GM18520 (cell line): ENCODE measurements around the gene VPS29.

Experiments
- ATAC-seq: cut with Tn5 transposase; IDR thresholded peaks from one replicate; pipeline ENCODE4 v1.9.1; 2021; ENCODE audit not compliant: unreplicated experiment

Gene VPS29

GRCh38 chr12:110451263-110451662 is 50.6 kb downstream of the VPS29 start:
- no peak for ATAC-seq

DNA sequence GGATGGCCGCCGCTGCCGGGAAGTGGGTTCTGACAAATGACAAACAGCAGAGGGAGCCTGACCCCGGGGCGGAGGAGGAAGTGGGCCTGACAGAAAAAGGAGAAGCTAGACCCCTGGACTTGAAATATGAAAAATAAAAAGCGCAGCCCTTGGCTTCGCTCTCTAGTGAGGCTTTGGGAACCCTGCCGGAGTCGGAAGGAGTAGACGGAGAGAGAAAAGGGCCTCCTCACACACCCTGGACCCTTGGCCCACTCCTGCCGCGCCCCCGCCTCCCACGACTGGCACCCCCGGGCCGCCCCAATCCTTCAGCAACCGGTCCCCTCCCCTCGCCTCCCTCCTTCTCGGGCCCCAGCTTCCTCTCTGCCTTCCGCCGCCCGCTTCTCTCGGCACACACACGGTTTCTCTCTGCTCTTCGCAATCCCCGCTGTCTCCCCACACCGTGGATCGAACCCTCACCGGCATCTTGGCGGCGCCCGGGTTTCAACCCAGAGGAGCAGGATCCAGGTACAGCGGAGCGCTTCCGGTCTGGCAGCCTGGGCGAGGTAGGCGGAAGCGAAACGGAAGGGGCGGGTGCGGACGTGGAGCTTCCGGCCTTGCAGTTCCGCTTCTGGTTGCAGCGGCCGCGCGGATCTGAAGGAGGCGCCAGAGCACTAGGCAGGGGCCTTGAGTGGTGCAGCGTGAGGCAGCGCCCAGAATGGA is 52.0 kb downstream of the VPS29 start, which contains the start of gene ARPC3:
Gene ARPC3, minus strand, starts transcription at position 539 of the 699 bp plus-strand sequence. Its CDS starts 77 bp downstream, at position 462.
- ATAC-seq, result peak; percentile 94

DNA sequence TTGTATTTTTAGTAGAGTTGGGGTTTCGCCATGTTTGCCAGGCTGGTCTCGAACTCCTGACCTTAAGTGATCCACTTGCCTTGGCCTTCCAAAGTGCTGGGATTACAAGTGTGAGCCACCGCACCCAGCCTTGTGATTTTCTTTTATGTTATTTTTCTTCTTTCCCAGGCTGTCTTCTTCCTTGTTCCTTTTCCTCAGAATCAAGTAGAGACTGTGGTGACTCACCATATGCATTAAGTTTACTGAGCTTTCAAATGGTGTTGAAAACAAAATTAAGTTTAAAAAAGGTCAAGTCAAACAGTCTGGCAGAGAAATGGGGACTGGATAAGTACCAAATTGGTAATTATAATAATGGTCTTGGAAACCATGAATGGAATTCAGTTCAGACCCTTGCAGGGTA is 57.5 kb downstream of the VPS29 start:
- ATAC-seq, result no peak
